ENCODE data around the gene CSTB.

DNA sequence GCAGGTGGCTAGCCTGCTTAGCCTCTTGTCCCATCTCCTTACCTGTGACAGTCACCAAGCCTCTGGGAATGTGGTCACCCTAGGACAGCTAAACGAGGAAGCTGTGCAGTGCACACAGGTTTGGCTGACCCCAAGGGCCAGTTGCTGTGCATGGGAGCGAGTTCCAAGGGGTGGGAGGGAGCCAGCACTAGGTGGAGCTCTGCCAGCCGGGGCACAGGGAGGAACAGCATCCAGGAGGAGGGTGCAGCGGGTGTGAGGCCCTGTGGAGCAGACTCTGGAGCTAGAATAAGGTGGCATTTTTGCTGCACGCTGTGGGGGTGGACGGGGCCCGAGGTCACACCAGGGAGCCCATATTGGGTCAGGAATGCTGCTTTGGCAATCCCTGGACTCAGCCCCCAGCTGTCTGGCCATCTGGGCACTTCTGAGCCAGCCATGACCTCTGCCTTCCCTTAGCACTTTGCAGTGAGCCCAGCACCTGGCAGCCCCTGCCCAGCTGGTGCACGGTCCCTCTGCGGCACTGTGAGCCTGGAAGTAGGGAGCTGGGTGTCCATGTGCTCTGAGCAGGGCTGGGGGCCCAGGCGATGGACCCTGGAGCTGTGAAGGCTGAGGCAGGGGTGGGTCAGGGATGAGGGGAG is 48.5 kb downstream of the CSTB start:
- no peak for TF ChIP-seq EZH2 (IDR thresholded peaks at IDR 0.05)
- TF ChIP-seq, protein P1, sequence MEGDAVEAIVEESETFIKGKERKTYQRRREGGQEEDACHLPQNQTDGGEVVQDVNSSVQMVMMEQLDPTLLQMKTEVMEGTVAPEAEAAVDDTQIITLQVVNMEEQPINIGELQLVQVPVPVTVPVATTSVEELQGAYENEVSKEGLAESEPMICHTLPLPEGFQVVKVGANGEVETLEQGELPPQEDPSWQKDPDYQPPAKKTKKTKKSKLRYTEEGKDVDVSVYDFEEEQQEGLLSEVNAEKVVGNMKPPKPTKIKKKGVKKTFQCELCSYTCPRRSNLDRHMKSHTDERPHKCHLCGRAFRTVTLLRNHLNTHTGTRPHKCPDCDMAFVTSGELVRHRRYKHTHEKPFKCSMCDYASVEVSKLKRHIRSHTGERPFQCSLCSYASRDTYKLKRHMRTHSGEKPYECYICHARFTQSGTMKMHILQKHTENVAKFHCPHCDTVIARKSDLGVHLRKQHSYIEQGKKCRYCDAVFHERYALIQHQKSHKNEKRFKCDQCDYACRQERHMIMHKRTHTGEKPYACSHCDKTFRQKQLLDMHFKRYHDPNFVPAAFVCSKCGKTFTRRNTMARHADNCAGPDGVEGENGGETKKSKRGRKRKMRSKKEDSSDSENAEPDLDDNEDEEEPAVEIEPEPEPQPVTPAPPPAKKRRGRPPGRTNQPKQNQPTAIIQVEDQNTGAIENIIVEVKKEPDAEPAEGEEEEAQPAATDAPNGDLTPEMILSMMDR (IDR thresholded peaks at IDR 0.05): peak; percentile 10
